ENCODE results near the gene NNMT. TPM values are rescaled to one million over a fixed set of nuclear protein-coding genes. Genes with fewer than 3 reads are reported as not detected.

Gene NNMT
- total RNA-seq, 1 experiment from 2014 or later, result 3.6 TPM

DNA sequence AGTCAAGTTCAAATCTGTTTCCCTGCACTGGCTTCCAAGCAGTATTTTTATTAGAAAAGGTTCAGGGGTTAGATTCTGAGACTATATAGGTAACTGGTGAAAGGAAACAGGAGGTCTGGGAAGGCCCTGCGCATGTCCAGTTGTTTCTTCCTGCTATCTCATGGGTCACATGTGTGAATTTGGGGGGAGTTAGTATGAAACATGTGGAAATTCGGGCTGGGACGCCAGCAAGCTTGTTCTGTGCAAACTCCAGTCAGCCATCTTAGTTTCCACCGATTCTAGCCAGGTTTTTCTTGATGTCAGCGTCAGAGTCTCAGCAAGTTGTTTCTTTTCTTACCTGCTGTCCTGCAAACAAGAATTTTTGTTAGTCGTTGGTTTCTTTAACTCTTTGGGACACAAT is 46.8 kb downstream of the NNMT start:
- DNase-seq (ENCODE audit: extremely low read depth, low read depth), result no peak

DNA sequence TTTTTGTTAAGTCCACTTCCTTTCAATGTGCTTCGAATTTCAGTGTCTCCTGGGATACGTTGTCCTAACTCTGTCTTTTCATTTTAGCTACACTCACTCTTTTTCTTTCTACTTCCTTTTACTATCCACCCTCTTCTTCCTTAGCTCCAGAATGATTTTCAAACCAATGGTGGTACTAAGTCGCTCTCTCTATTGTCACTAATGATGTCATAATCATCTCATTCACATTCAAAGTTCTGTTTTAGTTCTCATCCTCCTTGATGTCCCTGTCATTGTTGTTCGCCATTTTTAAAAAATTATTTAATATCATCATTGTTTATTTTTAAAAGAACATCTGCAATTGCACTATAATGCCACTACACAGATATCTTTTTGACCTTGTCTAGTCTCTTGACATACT is 47.3 kb downstream of the NNMT start:
- DNase-seq (ENCODE audit: extremely low read depth, low read depth), result no peak

DNA sequence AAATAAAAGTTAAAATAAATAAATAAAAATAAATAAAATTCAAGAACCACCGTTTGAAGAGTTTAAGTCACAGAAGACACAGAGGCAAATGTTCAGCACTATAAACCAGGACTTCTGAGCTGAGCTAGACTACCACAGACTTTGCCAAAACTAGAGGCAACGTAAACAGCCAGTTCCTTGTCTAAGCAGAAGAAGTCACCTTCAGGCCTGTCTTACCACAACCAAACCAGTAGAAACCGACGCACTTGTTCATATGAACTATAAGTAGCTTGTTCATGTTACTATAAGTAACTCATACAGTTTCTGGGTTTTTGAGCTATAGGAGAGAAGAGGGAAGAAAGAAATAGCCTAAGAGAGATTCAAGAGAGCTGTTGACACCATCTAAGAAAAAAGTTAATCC is 48.3 kb downstream of the NNMT start:
- no peak for DNase-seq (ENCODE audit: extremely low read depth, low read depth)

DNA sequence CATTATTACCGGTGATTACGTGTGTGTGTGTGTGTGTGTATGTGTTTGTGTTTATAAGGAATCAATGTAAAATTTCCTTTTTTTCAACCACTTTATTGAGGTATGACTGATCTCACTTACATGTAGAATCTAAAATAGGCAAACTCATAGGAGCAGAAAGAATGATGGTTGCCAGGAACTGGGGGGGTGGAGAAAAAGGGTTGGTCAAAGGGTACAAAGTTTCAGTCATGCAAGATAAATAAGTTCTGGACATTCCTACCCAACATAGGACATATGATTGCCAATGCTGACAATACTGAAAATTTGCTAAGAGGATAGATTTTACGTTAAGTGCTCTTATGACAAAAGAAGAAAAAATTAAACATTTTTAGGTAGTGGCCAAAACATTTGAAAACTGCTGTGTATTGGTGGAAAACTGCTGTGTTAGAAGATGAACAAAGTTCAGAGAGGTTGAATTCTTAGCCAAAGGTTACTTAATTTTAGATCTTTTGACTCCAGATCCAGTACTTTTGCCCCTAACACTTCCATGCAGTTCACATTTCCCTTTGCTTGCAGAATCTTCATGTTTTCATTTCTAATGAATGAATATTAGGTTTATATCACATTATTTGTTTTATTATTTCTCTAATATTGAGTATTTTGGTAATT is 49.5 kb downstream of the NNMT start:
- DNase-seq (ENCODE audit: extremely low read depth, low read depth), result no peak

DNA sequence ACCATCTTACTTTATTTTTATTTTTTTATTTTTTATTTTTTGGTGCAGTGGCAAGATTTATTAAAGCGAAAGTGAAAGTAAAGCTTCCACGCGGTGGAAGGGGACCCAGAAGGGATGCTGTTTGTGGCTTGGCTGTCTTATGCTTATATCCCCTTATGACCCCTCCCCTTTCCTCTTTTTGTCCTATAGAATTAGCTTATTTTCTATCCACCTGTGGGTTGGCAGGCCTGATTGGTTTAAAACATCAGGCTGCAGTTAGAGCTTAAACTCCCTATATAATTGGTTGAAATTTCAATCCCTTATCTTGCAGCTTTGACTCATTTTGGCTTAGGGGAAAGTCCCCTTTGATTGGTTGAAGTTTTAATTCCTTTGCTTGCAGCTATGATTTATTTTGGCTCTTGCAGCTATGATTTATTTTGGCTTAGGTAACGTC is 50.5 kb downstream of the NNMT start:
- DNase-seq (ENCODE audit: extremely low read depth, low read depth), result no peak

DNA sequence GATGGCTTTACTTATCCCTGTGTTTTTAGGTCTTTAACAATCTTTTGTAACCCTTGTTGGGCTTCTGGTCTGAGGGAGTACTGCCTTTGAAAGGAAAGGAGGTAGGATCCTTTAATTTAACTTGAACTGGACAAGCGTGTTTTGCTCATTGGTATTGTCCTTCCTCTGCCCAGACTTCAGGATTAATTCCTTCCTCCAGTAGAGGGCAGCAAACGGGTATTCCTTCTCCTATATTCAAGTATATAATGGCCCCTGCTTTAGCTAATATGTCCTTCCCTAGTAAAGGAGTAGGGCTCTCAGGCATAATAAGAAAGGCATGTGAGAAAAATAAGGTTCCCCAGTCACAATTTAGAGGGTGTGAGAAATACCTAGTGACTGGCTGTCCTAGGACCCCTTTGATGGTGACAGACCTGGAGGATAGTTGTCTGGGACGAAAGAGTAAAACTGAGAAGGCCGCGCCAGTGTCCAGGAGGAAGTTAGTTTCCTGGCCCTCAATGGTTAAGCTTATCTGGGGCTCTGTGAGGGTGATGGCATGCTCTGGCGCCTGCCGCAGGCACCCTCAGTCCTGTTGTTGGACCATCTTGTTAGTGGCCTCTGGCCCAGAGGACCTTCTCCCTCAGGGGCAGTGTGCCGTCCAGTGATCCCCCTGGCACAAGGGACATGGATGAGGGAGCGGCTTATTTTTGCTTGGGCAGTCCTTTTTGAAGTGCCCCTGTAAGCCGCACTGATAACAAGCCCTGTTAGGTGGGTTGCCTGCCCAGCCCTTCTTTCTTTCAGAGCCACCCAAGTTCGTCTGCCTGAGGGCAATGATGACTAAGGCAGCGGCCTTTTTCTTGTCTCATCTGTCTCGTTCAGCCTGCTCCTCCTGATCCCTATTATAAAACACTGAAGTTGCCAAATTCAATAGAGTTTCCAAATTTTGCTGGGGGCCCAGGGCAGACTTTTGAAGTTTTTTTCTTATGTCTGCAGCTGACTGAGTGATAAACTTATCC is 52.3 kb downstream of the NNMT start:
- DNase-seq (ENCODE audit: extremely low read depth, low read depth), result peak; percentile 36

DNA sequence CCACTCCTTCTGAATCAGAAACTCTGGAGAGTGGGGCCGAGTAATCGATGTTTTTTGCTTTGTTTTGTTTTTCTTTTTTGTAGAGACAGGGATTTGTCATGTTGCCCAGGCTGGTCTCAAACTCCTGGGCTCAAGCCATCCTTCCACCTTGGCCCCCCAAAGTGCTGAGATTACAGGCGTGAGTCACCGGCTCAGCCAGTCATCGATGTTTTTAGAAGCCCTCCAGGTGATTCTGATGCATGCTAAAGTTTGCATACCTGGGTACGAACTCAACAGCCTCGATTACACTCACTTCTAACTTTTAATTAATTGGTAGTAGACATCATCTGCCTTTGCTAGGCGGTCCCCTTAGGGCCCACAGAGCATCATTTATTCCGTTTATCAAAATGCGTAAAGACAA is 53.8 kb downstream of the NNMT start:
- no peak for DNase-seq (ENCODE audit: extremely low read depth, low read depth)

DNA sequence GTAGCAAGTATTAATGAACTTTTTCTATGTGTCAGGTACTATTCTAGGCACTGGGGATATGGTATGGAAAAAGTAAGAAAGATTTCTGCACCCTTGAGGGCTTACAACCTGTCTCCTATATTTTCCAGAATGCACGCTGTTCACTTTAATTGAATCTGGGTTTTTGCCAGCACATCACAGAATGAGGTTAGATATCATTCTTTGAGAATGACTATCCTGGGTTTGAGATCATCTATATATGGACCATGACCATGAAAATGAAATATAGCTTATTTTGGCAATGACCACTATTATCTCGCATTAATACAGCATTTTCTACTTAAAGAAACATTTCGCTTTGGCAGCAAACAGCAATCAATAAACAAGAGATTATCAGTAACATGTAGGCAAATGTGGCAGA is 57.2 kb downstream of the NNMT start:
- no peak for DNase-seq (ENCODE audit: extremely low read depth, low read depth)

DNA sequence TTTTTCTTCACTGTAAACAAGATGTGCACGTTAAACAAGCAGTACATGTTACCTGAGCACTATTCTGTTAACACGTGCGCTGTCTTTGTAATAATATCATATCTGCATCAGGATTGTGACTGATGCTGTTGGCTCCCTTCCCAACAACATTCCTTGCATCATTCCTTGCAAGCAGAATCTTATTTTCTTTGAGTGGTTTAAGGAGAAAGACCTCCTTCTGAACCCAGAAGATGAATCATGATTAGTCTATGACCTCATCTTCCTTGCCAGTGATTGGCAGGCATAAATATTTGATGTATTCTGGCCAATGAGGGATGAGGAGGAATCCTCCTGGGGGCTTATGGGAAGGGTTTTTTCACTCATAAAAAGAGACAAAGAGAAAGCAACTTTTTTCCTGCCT is 57.9 kb downstream of the NNMT start:
- DNase-seq (ENCODE audit: extremely low read depth, low read depth), result no peak

DNA sequence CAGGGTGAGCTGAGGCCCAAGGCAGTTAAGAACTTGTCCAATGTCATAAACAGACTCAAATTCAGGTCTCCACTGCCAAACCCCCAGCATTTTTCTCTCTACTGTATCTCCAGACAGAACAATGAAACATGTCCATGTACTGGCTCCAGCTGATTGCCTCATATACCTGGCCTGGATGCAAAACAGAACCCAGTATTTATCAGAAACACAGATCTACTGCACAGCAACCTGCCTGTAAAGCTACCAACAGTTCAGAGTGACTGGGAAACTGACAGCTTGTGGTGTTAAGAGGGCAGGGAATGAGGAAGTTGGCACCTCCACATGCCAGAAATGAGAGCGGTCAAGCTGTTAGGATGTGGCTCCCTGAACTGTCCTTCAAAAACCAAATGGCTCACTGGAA is 62.5 kb downstream of the NNMT start:
- DNase-seq (ENCODE audit: extremely low read depth, low read depth), result no peak

DNA sequence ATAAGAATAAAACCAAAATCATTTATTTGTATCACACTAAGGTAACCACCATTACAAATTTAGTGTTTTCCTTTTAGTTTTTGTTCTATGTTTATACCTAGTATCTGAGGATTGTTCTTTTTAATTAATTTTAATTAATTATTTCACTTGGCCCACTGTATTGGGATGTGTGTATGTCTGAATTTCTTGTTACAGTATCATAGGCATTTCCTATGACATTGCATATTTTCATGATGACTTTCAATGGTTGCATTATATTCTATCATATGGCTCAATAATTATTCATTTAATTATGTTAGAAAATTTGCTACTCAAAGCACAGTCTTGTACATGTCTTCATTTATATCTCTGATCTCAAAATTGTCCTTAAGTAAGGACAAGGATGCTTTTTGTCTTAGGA is 63.1 kb downstream of the NNMT start:
- DNase-seq (ENCODE audit: extremely low read depth, low read depth), result no peak

DNA sequence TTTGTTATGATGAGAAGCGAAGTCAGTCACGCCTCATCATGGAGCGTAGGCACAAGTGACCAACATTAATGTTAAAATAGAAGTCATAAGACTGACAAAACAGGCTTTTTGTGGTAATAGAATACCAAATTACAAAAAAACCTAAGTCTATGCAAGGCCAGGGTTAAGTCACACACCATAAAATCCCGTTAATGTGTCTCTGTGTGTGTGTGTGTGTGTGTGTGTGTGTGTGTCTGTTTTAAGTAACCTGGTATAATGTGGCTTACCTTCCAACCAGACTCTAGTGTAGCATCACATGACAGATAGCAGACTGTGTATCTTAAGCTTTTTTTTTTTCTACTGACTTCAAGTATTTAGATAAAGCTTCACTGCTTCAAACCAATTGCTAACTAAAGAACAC is 66.1 kb downstream of the NNMT start:
- no peak for DNase-seq (ENCODE audit: extremely low read depth, low read depth)

DNA sequence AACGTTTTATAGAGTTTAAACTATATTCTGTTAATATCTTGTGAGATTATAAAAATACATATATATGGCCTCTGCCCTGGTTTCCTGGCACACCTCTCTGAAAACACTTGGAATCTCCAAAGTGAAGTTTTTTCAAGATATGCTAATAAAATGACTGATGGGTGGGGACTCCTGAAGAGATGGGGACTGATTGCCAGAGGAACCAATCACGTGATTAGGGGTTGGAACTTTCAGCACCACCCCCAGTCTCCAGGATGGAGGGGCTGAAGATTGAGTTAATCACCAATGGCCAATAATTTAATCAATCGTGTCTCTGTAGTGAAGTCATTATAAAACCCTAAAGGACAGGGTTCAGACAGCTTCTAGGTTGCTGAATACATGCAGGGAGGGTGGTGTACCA is 66.8 kb downstream of the NNMT start:
- no peak for DNase-seq (ENCODE audit: extremely low read depth, low read depth)

Other genes starting within 250 kb of the NNMT start
- not detected in 2 replicates for gene ZBTB16, start 236.7 kb upstream of the NNMT start, total RNA-seq (2014; rRNA removed; shearing (Covaris generic))
- 2.5 and 3.3 TPM in 2 replicates for gene C11orf71, start 104.1 kb downstream of the NNMT start, total RNA-seq (2014; rRNA removed; shearing (Covaris generic))
- gene RBM7, start 104.3 kb downstream of the NNMT start, total RNA-seq (2014; rRNA removed; shearing (Covaris generic)), result 12.5 and 18.1 TPM in 2 replicates
- 123 and 140 TPM in 2 replicates for gene REXO2, start 143.1 kb downstream of the NNMT start, total RNA-seq (2014; rRNA removed; shearing (Covaris generic))